SU-DHL-6 (cell line): ENCODE results near the gene PPFIBP1.

Experiments used
- H2AFZ ChIP-seq: fragments of 200-600 bp; sonication (generic); 2 replicates; pipeline ENCODE4 v1.6.1; 2014; ENCODE audit warnings: low read depth, mild to moderate bottlenecking, moderate library complexity, mixed read lengths, antibody characterized with exemption, low read length; ENCODE audit not compliant: severe bottlenecking
- H3F3A ChIP-seq: fragments of 200-600 bp; shearing (Covaris generic); 2 replicates; pipeline ENCODE4 v1.6.0; 2016; ENCODE audit warnings: antibody characterized with exemption, mild to moderate bottlenecking; ENCODE audit not compliant: insufficient read depth
- H3K27ac ChIP-seq: fragments of 200-600 bp; sonication (generic); 2 replicates; pipeline ENCODE4 v1.5.1; 2016; ENCODE audit warnings: low read depth, mild to moderate bottlenecking, low read length, moderate library complexity, mixed read lengths
- H3K27me3 ChIP-seq: fragments of 200-600 bp; sonication (generic), shearing (Covaris generic); 2 replicates; pipeline ENCODE4 v1.6.0; 2014; ENCODE audit warnings: mild to moderate bottlenecking, low read length
- H3K36me3 ChIP-seq: fragments of 200-600 bp; sonication (generic); 2 replicates; pipeline ENCODE4 v1.6.1; 2014; ENCODE audit warnings: mild to moderate bottlenecking, low read length, mixed read lengths
- H3K4me2 ChIP-seq: fragments of 300-600, 200-600 bp; shearing (Covaris generic), sonication (generic); 2 replicates; pipeline ENCODE4 v1.6.0; 2014; ENCODE audit warnings: low read length, low read depth, mild to moderate bottlenecking; ENCODE audit not compliant: poor library complexity, severe bottlenecking
- H3K4me3 ChIP-seq: fragments of 200-600 bp; sonication (generic); 2 replicates; pipeline ENCODE4 v1.5.1; 2014; ENCODE audit warnings: antibody characterized with exemption, low read length, mild to moderate bottlenecking, mixed read lengths; ENCODE audit not compliant: insufficient read depth, poor library complexity, severe bottlenecking
- H3K79me2 ChIP-seq: fragments of 200-600 bp; sonication (generic); 2 replicates; pipeline ENCODE4 v1.6.1; 2014; ENCODE audit warnings: mild to moderate bottlenecking, low read length, moderate library complexity; ENCODE audit not compliant: insufficient read depth
- H3K9ac ChIP-seq: fragments of 200-600 bp; sonication (generic); 2 replicates; pipeline ENCODE4 v1.7.0; 2014; ENCODE audit warnings: mild to moderate bottlenecking, low read length
- H3K9me2 ChIP-seq: fragments of 200-600 bp; sonication (generic); replicated peaks from 2 replicates; pipeline ENCODE4 v1.6.1; 2014; ENCODE audit warnings: low read length; ENCODE audit not compliant: insufficient read depth
- H3K9me3 ChIP-seq: fragments of 200-600 bp; sonication (generic); 2 replicates; pipeline ENCODE4 v1.6.1; 2014; ENCODE audit warnings: low read length, mixed read lengths; ENCODE audit not compliant: insufficient read depth
- H4K20me1 ChIP-seq: fragments of 200-600 bp; sonication (generic); 2 replicates; pipeline ENCODE4 v1.6.1; 2014; ENCODE audit warnings: low read depth, mild to moderate bottlenecking, antibody characterized with exemption, low read length, moderate library complexity, mixed read lengths
- EZH2phosphoT487 ChIP-seq: fragments of 200-600 bp; sonication (generic), shearing (Covaris generic); conservative IDR thresholded peaks from 2 replicates; pipeline ENCODE4 v1.6.1; 2018; ENCODE audit warnings: mild to moderate bottlenecking, antibody characterized with exemption, low read length, moderate library complexity, mixed read lengths
- TF ChIP-seq, protein P1 (sequence below): fragments of 200-600 bp; sonication (generic); IDR thresholded peaks from one replicate; pipeline ENCODE4 v1.5.1; 2017; ENCODE audit warnings: antibody characterized with exemption, mild to moderate bottlenecking, low read length, moderate library complexity; ENCODE audit not compliant: insufficient read depth, poor library complexity, severe bottlenecking

PPFIBP1 gene

DNA sequence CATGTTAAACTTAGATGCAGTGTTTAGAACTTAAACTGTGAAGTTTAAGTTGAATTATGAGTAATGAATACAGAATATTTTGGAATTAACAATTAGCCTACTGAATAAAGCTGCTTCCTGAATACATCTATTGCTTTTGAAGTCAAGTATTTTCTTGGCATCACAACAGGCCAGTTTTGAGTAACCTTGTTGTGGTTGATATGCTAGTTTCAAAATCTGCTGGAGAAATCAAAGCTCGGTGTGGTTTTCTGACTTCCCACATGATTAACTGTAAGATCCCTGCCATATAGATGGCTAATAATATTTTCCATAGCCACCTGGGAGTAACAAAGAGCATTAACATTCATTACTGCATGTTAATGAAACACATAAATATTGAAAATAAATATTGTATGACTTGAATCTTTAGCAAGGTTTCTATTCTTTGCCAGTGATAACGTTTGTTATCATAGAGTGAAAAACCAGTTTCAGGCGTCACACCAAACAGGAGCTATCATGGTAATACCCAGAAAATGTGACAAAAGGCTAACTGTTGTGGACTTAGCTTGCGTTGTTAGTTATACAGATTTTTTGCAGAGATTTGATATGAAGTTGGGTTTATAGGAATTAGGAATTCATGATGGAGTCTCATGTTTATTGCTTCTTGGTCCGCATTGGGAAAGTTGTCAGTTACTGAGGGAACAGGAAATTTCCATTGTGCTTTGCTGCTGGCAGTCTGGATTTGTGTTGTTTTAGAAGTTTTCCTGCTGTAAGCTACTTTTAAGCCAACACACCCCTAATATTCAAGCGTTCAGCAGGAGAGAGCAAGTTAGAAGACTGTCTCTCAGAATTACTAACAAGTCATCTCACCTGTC lies 32.1 kb downstream of the PPFIBP1 start:
- no peaks in the 10 kb centered on the region for H3K79me2 ChIP-seq
- no peak overlapping the region for H3K4me2 ChIP-seq
- H4K20me1 ChIP-seq, result no peaks in the 10 kb centered on the region
- no peaks in the 10 kb centered on the region for H3K9me3 ChIP-seq
- H3K27ac ChIP-seq, result no peak overlapping the region
- no peaks in the 10 kb centered on the region for H3K27me3 ChIP-seq
- H3K36me3 ChIP-seq, result no peaks in the 10 kb centered on the region
- TF ChIP-seq, protein P1, sequence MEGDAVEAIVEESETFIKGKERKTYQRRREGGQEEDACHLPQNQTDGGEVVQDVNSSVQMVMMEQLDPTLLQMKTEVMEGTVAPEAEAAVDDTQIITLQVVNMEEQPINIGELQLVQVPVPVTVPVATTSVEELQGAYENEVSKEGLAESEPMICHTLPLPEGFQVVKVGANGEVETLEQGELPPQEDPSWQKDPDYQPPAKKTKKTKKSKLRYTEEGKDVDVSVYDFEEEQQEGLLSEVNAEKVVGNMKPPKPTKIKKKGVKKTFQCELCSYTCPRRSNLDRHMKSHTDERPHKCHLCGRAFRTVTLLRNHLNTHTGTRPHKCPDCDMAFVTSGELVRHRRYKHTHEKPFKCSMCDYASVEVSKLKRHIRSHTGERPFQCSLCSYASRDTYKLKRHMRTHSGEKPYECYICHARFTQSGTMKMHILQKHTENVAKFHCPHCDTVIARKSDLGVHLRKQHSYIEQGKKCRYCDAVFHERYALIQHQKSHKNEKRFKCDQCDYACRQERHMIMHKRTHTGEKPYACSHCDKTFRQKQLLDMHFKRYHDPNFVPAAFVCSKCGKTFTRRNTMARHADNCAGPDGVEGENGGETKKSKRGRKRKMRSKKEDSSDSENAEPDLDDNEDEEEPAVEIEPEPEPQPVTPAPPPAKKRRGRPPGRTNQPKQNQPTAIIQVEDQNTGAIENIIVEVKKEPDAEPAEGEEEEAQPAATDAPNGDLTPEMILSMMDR, result no peak
- TF ChIP-seq EZH2phosphoT487, result no peak
- no peak overlapping the region for H2AFZ ChIP-seq
- no peaks in the 10 kb centered on the region for H3F3A ChIP-seq
- no peak overlapping the region for H3K9ac ChIP-seq
- no peaks in the 10 kb centered on the region for H3K9me2 ChIP-seq
- no peak overlapping the region for H3K4me3 ChIP-seq

- H3K9ac ChIP-seq, result no peak overlapping the region
- H3K27me3 ChIP-seq, result no peaks in the 10 kb centered on the region
- H3K9me3 ChIP-seq, result no peaks in the 10 kb centered on the region
- no peak overlapping the region for H3K4me2 ChIP-seq
- H3K36me3 ChIP-seq, result no peaks in the 10 kb centered on the region
- no peaks in the 10 kb centered on the region for H3K79me2 ChIP-seq
- H3K27ac ChIP-seq, result no peak overlapping the region
- H3K9me2 ChIP-seq, result no peaks in the 10 kb centered on the region
- TF ChIP-seq, protein P1, result no peak
- no peak for TF ChIP-seq EZH2phosphoT487
- no peaks in the 10 kb centered on the region for H4K20me1 ChIP-seq
- H3F3A ChIP-seq, result no peaks in the 10 kb centered on the region
- no peak overlapping the region for H3K4me3 ChIP-seq
- no peak overlapping the region for H2AFZ ChIP-seq
Observed at GRCh38 chr12:27560126-27560525, 36.1 kb downstream of the PPFIBP1 start.

DNA sequence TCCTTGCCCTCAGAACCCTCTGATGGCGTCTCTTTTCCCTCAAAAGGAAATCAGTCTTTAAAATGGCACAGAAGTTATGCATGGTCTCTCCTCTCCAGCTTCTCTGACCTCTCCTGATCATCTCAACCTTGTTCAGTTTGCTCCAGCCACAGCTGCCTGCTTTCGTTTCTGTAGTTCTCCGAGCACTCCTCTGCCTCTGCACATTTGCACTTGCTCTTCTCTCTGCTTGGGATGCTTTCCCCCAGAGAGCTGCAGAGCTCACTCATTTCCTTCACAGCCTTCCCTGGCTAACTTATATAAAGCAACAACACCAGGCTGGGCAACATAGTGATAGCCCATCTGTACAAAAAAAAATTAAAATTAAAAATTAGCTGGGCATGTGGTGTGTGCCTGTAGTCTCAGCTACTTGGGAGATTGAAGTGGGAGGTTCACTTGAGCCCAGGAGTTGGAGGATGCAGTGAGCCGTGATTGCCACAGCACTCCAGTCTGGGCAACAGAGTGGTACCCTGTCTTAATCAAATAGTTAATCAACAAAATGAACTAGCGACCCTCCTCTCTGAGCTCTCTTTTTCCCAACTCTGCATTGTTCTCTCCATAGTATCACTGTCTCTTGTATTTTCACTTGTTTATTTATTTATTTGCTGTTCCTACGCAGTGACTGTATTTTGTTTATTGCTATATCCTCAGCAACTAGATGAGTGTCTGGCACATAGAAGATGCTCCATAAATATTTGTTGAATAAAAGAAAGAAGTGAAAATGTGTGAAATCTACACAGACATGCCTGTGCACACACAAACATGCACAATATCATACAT lies 37.7 kb downstream of the PPFIBP1 start:
- H3K9me2 ChIP-seq, result no peaks in the 10 kb centered on the region
- H3K27me3 ChIP-seq, result no peaks in the 10 kb centered on the region
- H3K79me2 ChIP-seq, result no peaks in the 10 kb centered on the region
- no peak overlapping the region for H3K27ac ChIP-seq
- H4K20me1 ChIP-seq, result no peaks in the 10 kb centered on the region
- no peak overlapping the region for H3K9ac ChIP-seq
- no peaks in the 10 kb centered on the region for H3F3A ChIP-seq
- no peak overlapping the region for H2AFZ ChIP-seq
- H3K36me3 ChIP-seq, result no peaks in the 10 kb centered on the region
- H3K9me3 ChIP-seq, result no peaks in the 10 kb centered on the region
- no peak for TF ChIP-seq EZH2phosphoT487
- TF ChIP-seq, protein P1, result no peak
- H3K4me3 ChIP-seq, result no peak overlapping the region
- no peak overlapping the region for H3K4me2 ChIP-seq
